MV-4-11 (cell line): ENCODE results near the gene WDR54.
"Not testable (repeated sequence)": the region's sequence is repeated elsewhere in the genome, so short reads cannot be mapped to it uniquely, and the experiment has no call there.

Experiments used
- DNase-seq: peaks from one replicate; lab custom pipeline; 2025; lab: John Stamatoyannopoulos, UW

The WDR54 gene

GRCh38 chr2:74457129-74457548, 35.6 kb downstream of the WDR54 start:
- DNase-seq, result no peak

- DNase-seq, result peak; percentile 35
Measured at GRCh38 chr2:74457549-74458131, 36.1 kb downstream of the WDR54 start.

- peak; percentile 100 for DNase-seq
Measured at GRCh38 chr2:74458132-74458937, 36.8 kb downstream of the WDR54 start, which contains the start of gene WBP1. Gene WBP1 (plus strand): TSS chr2:74458438. CDS start chr2:74458603, 165 bp downstream.

- no peak for DNase-seq
Measured at GRCh38 chr2:74458938-74459363, 37.4 kb downstream of the WDR54 start.

GRCh38 chr2:74459503-74460118, 38.1 kb downstream of the WDR54 start:
- DNase-seq, result not testable (repeated sequence)

- DNase-seq, result not testable (repeated sequence)
Measured at GRCh38 chr2:74460187-74460586, 38.7 kb downstream of the WDR54 start.

- DNase-seq, result no peak
Measured at GRCh38 chr2:74461187-74462053, 39.9 kb downstream of the WDR54 start.

- no peak for DNase-seq
Measured at GRCh38 chr2:74462054-74462785, 40.7 kb downstream of the WDR54 start.

GRCh38 chr2:74462786-74463105, 41.2 kb downstream of the WDR54 start:
- no peak for DNase-seq

GRCh38 chr2:74464406-74464805, 42.9 kb downstream of the WDR54 start:
- no peak for DNase-seq

GRCh38 chr2:74470742-74471141, 49.2 kb downstream of the WDR54 start:
- not testable (repeated sequence) for DNase-seq

GRCh38 chr2:74471332-74472065, 50.0 kb downstream of the WDR54 start:
- no peak for DNase-seq

GRCh38 chr2:74472086-74472944, 50.8 kb downstream of the WDR54 start, which contains the start of gene MRPL53:
Gene MRPL53 (minus strand): TSS chr2:74472680. CDS start chr2:74472660, 20 bp downstream.
- DNase-seq, result peak; percentile 96

GRCh38 chr2:74472945-74473258, 51.4 kb downstream of the WDR54 start:
- DNase-seq, result no peak

GRCh38 chr2:74474481-74474880, 53.0 kb downstream of the WDR54 start:
- no peak for DNase-seq

GRCh38 chr2:74474899-74475298, 53.4 kb downstream of the WDR54 start:
- no peak for DNase-seq
